Gastrocnemius medialis (tissue), 4 donors: ENCODE measurements around the gene BMP2K. TPM values are rescaled to one million over a fixed set of nuclear protein-coding genes. Genes with fewer than 3 reads are reported as not detected.
A peak's percentile ranks its signal among the peaks of the same experiment; 100 is the strongest.
"Not testable (repeated sequence)": the region's sequence is repeated elsewhere in the genome, so short reads cannot be mapped to it uniquely, and the experiment has no call there.

Experiments
- ATAC-seq, 2 donors: fragments of 150-250 bp; one replicate each; pipeline ENCODE4 v1.9.1; 2016
- DNase-seq, 2 donors: peaks; one replicate each; pipeline ENCODE4 v3.0.0-alpha.2; 2019
- H3K27ac ChIP-seq, 4 donors: fragments of 200-600 bp; sonication (generic); 1 replicate in 1 of 4; 2 replicates in 3 of 4; pipeline ENCODE4 v1.5.1; 2016 to 2018; ENCODE audit warnings: mild to moderate bottlenecking in 2 of 4, moderate library complexity in 1 of 4
- H3K27me3 ChIP-seq, 3 donors: fragments of 200-600 bp; sonication (generic) in 2 of 3; 1 replicate in 1 of 3; 2 replicates in 2 of 3; pipeline versions ENCODE4 v1.5.1 to v1.6.0; 2016 to 2019; ENCODE audit warnings: mild to moderate bottlenecking in 1 of 3, moderate library complexity in 1 of 3
- H3K36me3 ChIP-seq, 2 donors: fragments of 200-600 bp; sonication (generic) in 1 of 2; one replicate each; pipeline ENCODE4 v1.5.1; 2017 to 2018
- H3K4me1 ChIP-seq, 2 donors: fragments of 200-600 bp; sonication (generic) in 1 of 2; one replicate each; pipeline ENCODE4 v1.5.1; 2016 to 2017; ENCODE audit warnings: mild to moderate bottlenecking in 2 of 2
- H3K4me3 ChIP-seq, 4 donors: fragments of 200-600 bp; sonication (generic) in 3 of 4; 1 replicate in 1 of 4; 2 replicates in 3 of 4; pipeline ENCODE4 v1.5.1; 2016 to 2019; ENCODE audit warnings: mild to moderate bottlenecking in 2 of 4
- H3K9me3 ChIP-seq, 3 donors: fragments of 200-600 bp; sonication (generic) in 2 of 3; 1 replicate in 1 of 3; 2 replicates in 2 of 3; pipeline ENCODE4 v1.5.1; 2016 to 2019
- CTCF ChIP-seq, 5 experiments: fragments of 450-650 bp in 3 of 5; fragments of 200-600 bp in 2 of 5; sonication (generic) in 2 of 5; IDR thresholded peaks in 4 of 5; conservative IDR thresholded peaks in 1 of 5; 1 replicate in 4 of 5; 2 replicates in 1 of 5; pipeline ENCODE4 v1.5.1; 2016 to 2019; ENCODE audit warnings: antibody characterized with exemption in 5 of 5, mild to moderate bottlenecking in 3 of 5, moderate library complexity in 3 of 5
- POLR2A ChIP-seq, 2 donors: fragments of 450-650 bp; IDR thresholded peaks; one replicate each; pipeline ENCODE4 v1.6.1; 2017; ENCODE audit warnings: antibody characterized with exemption in 2 of 2, mild to moderate bottlenecking in 2 of 2, moderate library complexity in 2 of 2
- in situ Hi-C, 4 donors: fragments of 200-750 bp; cut with MboI; loops; one replicate each; pipeline versions ENCODE4 v1.15.0 to v1.8.0; 2017; ENCODE audit warnings: low sequenced_read_pairs in 4 of 4
- intact Hi-C: fragments of 100-400 bp; cut with DNase I; formaldehyde crosslinking; loops from one replicate; pipeline ENCODE4 v1.15.1; 2023; ENCODE audit warnings: low total_unique reads
- total RNA-seq, 4 donors: library from RNA; depleted of rRNA; stranded (reverse); fragments of >200 nt; gene quantifications; one replicate each; pipeline versions ENCODE4 v1.1.0 to v1.2.3, GENCODE V29; 2016

BMP2K gene
- total RNA-seq, 4 donors from 2014 or later: 16.6 to 20.4 (median 17.2) TPM

DNA sequence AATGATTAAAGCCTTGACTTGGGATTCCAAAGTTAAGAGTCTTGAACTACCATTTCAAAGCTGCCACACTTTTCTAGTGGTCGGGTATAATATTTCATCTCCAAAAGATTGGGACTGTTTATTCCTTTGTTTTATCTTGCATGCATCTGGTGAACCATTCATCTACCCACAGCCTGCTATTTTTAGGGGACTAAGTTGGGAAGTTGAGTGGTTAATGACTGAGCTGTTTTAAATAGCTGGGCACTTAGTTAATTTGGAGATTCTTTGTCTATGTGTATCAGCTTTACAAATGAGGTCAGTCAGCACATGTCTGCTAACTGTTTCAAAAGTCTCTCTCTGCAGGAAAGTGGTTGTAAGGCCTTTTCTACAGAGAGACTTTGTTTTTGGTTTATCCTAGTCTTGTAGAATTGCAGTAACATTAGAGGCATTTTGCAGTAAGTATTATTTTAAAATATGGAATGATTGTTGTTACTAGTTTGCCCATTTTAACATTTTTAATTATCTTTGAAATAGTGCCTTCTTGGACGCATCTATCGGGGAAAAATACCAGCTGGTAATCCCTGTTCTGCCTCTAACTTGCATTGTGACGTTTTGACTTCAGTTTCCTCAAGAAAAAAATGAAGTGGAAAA lies 8.2 kb downstream of the BMP2K start:
- intact Hi-C loops (no loop called here), in situ Hi-C loops (no loop called here)
- Histone ChIP-seq H3K36me3 (no peaks in the 10 kb centered on the region), H3K4me1 (peaks cover 50 to 58% of the 10 kb centered on the region in 2 donors), H3K9me3 (no peaks in the 10 kb centered on the region), H3K27me3 (no peaks in the 10 kb centered on the region), H3K27ac (peak overlapping the region; percentile 20 to 48 (median 34)), H3K4me3 (no peak overlapping the region)
- DNase-seq: no peak
- no peak for TF ChIP-seq POLR2A (IDR thresholded peaks at IDR 0.05)
- TF ChIP-seq CTCF (IDR thresholded peaks at IDR 0.05 in 4 of 5, conservative IDR thresholded peaks at IDR 0.05 in 1 of 5): no peak
- peak in 1 of 2 donors; percentile 48 for ATAC-seq

GRCh38 chr4:78787392-78788006 lies 11.3 kb downstream of the BMP2K start:
- Histone ChIP-seq H3K4me3 (no peak overlapping the region), H3K4me1 (peaks cover 27 to 31% of the 10 kb centered on the region in 2 donors), H3K27ac (no peak overlapping the region), H3K36me3 (no peaks in the 10 kb centered on the region), H3K27me3 (no peaks in the 10 kb centered on the region), H3K9me3 (no peaks in the 10 kb centered on the region)
- DNase-seq (no peak), ATAC-seq (no peak)
- intact Hi-C loops (no loop called here), in situ Hi-C loops (no loop called here)
- TF ChIP-seq CTCF (IDR thresholded peaks at IDR 0.05 in 4 of 5, conservative IDR thresholded peaks at IDR 0.05 in 1 of 5): no peak
- TF ChIP-seq POLR2A (IDR thresholded peaks at IDR 0.05): no peak

DNA sequence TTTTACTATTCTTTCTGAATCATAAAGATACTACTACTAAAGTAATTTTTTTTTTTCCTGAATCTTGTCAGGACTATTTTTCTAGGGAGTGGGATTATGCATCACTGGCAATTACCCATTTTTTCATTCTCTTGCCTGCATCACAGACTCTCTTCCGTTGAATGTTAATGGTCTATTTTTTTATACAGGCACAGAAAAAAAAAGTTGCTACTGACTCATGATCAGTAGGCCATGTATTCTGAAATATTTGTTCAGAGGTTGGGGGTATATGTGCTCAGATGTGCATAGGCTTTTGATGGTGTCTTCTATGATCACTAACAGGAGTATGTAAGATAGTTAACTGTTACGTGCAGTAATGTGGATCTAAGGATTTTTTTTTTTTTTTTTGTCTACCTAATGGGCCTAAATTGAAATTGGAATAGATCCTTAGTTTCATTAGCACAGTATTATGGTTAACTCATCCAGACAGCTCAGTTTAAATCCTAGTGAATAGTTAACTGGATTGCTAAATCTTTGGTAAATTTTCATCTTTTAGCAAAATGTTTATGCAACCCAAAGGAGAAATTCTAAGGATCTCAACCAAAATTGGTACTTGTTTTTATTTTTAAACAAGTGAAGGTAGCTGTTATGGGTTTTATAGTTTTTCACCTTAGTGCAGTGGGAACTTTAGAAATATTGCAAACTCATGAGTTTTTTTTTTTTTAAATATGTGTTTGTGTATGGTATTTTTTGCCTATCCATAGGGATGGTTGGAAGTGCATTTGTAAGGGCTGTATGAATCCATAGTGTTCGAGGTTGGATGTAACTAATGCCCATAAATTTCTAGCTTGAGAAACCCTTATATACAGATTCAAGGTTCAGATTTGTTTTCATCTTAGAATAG lies 12.1 kb downstream of the BMP2K start:
- H3K4me3 ChIP-seq: no peak overlapping the region
- H3K4me1 ChIP-seq: peaks cover 27 to 30% of the 10 kb centered on the region in 2 donors
- H3K27ac ChIP-seq: no peak overlapping the region
- DNase-seq (no peak), ATAC-seq (no peak)
- no peak for TF ChIP-seq POLR2A (IDR thresholded peaks at IDR 0.05)
- intact Hi-C loops (no loop called here), in situ Hi-C loops (no loop called here)
- H3K9me3 ChIP-seq: no peaks in the 10 kb centered on the region
- H3K27me3 ChIP-seq: no peaks in the 10 kb centered on the region
- no peaks in the 10 kb centered on the region for H3K36me3 ChIP-seq

GRCh38 chr4:78795594-78796416 lies 19.7 kb downstream of the BMP2K start:
- H3K27ac ChIP-seq, H3K36me3 ChIP-seq, intact Hi-C loops, in situ Hi-C loops, DNase-seq, H3K9me3 ChIP-seq, H3K27me3 ChIP-seq, ATAC-seq, H3K4me3 ChIP-seq: not testable (repeated sequence)
- H3K4me1 ChIP-seq: peaks cover 11 to 16% of the 10 kb centered on the region in 2 donors

DNA sequence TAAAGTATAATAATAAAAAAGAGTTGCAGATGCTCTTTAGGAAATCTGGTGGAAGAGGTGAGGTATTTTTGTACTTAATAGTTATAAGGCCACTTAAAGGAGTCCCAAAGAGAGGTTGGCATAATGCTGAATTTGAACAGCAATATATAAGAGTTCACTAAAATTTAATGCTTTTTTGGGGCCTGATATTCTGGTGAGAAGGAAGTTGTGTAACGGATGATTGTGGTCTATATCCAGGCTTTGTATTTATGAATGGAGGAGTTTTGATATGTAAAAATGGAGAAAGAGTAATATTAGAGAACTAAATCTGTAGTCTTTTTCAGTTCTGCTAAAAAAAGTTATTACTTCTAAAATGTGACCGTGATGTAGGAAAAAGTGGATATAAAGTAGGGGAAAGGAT lies 20.4 kb downstream of the BMP2K start:
- in situ Hi-C loops: no loop called here
- TF ChIP-seq CTCF (IDR thresholded peaks at IDR 0.05 in 4 of 5, conservative IDR thresholded peaks at IDR 0.05 in 1 of 5) (no peak), POLR2A (IDR thresholded peaks at IDR 0.05) (no peak)
- ATAC-seq (no peak), DNase-seq (no peak)
- H3K27ac ChIP-seq: no peak overlapping the region
- H3K4me1 ChIP-seq: peaks cover 19 to 23% of the 10 kb centered on the region in 2 donors
- no peaks in the 10 kb centered on the region for H3K27me3 ChIP-seq
- H3K4me3 ChIP-seq: no peak overlapping the region
- no peaks in the 10 kb centered on the region for H3K36me3 ChIP-seq
- no peaks in the 10 kb centered on the region for H3K9me3 ChIP-seq
- intact Hi-C loops: no loop called here
